ENCODE results near the gene COPS6. TPM values are rescaled to one million over a fixed set of nuclear protein-coding genes. Genes with fewer than 3 reads are reported as not detected.

Gene COPS6
- 100 to 1,000 TPM; 112 to 126 (median 117) TPM for total RNA-seq
- 131 TPM for polyA plus RNA-seq
- long read RNA-seq, donor 1, transcript COPS6-201 (10 exons, 1,432 nt) = major isoform, 268 of 297 reads
- long read RNA-seq, donor 1, transcript COPS6-202 (10 exons, 1,107 nt) = minor isoform, 5 of 297 reads
- long read RNA-seq, donor 1, partial matches to known transcripts = 15 of 297 reads
- long read RNA-seq, donor 1, other reads (novel, unspliced or antisense) = 6 of 297 reads
- long read RNA-seq, donor 2, transcript COPS6-201 (10 exons, 1,432 nt) = major isoform, 137 of 153 reads
- long read RNA-seq, donor 2, partial matches to known transcripts = 7 of 153 reads
- long read RNA-seq, donor 2, other reads (novel, unspliced or antisense) = 6 of 153 reads
- long read RNA-seq, donor 3, transcript COPS6-201 (10 exons, 1,432 nt) = major isoform, 589 of 614 reads
- long read RNA-seq, donor 3, transcript COPS6-202 (10 exons, 1,107 nt) = minor isoform, 5 of 614 reads
- long read RNA-seq, donor 3, partial matches to known transcripts = 7 of 614 reads
- long read RNA-seq, donor 3, other reads (novel, unspliced or antisense) = 11 of 614 reads
- long read RNA-seq, donor 4, transcript COPS6-201 (10 exons, 1,432 nt) = major isoform, 146 of 159 reads
- long read RNA-seq, donor 4, partial matches to known transcripts = 5 of 159 reads
- long read RNA-seq, donor 4, other reads (novel, unspliced or antisense) = 7 of 159 reads

GRCh38 chr7:100088621-100089457 lies at the start of gene COPS6:
COPS6 (plus strand) TSS chr7:100088969; CDS start chr7:100088991, 22 bp downstream.
- Histone ChIP-seq H3K9me3 (ENCODE audit: control insufficient read depth, low read length) (no peaks in the 10 kb centered on the region), H3K4me3 (ENCODE audit: low read length) (peak within 1 kb of the TSS; percentile 79), H3K27me3 (ENCODE audit: control insufficient read depth, insufficient read depth) (no peaks in the 10 kb centered on the region), H3K27ac (ENCODE audit: low read length) (peak within 1 kb of the TSS; percentile 71), H3K4me1 (ENCODE audit: control insufficient read depth, insufficient read depth, low read length) (peaks cover 3% of the 10 kb centered on the region)
- WGBS = under 1% methylated on average over 68 of the region's 68 CpGs
- DNase-seq = peak; percentile 86 to 96 (median 94)
- intact Hi-C loops (cut with DNase I) = loop anchor here in 2 of 4 donors (10.0 kb wide), 1 partner anchor 94 kb away; no protein-coding TSS in a partner anchor
- peak; percentile 85 to 86 for ATAC-seq

- ATAC-seq = no peak
- Histone ChIP-seq H3K4me1 (ENCODE audit: control insufficient read depth, insufficient read depth, low read length) (no peaks in the 10 kb centered on the region), H3K27me3 (ENCODE audit: control insufficient read depth, insufficient read depth) (no peaks in the 10 kb centered on the region), H3K4me3 (ENCODE audit: low read length) (no peak overlapping the region), H3K27ac (ENCODE audit: low read length) (no peak overlapping the region), H3K9me3 (ENCODE audit: control insufficient read depth, low read length) (no peaks in the 10 kb centered on the region)
- 68% methylated on average over 7 of the region's 7 CpGs for WGBS
- intact Hi-C loops (cut with DNase I) = no loop called here
- DNase-seq = no peak
Measured at GRCh38 chr7:100040575-100040974, 48.2 kb upstream of the COPS6 start.

GRCh38 chr7:100044718-100045117 lies 44.1 kb upstream of the COPS6 start:
- Histone ChIP-seq H3K4me3 (ENCODE audit: low read length) (no peak overlapping the region), H3K4me1 (ENCODE audit: control insufficient read depth, insufficient read depth, low read length) (no peaks in the 10 kb centered on the region), H3K9me3 (ENCODE audit: control insufficient read depth, low read length) (no peaks in the 10 kb centered on the region), H3K27me3 (ENCODE audit: control insufficient read depth, insufficient read depth) (no peaks in the 10 kb centered on the region), H3K27ac (ENCODE audit: low read length) (no peak overlapping the region)
- intact Hi-C loops (cut with DNase I) = no loop called here
- 64% methylated on average over 6 of the region's 6 CpGs for WGBS
- ATAC-seq = no peak
- no peak for DNase-seq

- Histone ChIP-seq H3K27ac (ENCODE audit: low read length) (no peak overlapping the region), H3K4me3 (ENCODE audit: low read length) (no peak overlapping the region), H3K27me3 (ENCODE audit: control insufficient read depth, insufficient read depth) (no peaks in the 10 kb centered on the region), H3K9me3 (ENCODE audit: control insufficient read depth, low read length) (no peaks in the 10 kb centered on the region), H3K4me1 (ENCODE audit: control insufficient read depth, insufficient read depth, low read length) (no peaks in the 10 kb centered on the region)
- ATAC-seq (no peak), DNase-seq (no peak)
- 96% methylated on average over 4 of the region's 4 CpGs for WGBS
- intact Hi-C loops (cut with DNase I) = no loop called here
Measured at GRCh38 chr7:100048680-100049079, 40.1 kb upstream of the COPS6 start.

DNA sequence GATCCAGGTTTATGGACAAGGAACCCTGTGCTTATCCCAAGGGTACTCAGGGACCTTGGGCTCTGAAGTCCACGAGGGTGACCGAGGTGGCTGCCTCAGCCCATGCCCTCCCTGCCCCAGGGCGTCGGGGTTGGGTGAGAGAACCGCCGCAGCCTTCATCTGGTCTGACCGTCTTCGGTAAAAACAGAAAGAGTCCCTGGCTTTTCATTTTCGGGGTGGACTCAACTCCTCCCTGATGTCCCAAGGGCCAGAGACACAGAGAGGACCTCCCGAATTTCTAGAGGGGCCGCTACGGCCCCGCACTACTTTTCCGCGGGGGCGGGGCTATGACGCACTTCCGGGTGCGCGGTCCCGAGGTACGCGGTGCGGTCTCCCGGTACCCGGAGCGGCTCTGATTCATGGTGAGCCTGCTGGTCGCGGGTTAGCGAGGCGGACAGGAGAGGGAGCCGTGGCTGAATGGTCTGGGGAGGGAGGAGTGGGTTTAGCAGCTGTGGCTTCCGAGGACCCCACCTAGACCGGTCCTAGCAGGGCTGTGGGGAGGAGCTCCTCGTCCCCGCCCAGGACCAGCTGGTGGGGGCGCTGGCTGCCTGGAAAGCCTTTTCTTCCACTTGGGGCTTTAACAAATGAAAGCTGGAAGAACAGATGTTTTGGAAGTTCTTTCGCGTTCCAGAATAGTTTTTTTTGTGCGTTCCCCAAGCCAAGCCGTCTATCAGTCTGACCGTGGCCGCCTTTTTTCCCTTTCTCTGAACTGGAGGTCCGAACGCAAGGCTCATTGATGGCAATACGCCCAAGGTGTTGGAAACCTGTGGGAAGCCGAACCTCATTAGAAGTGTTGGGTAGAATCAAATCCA lies 39.1 kb upstream of the COPS6 start, which contains the start of gene ZSCAN21:
Gene ZSCAN21, plus strand, starts transcription at position 334 of the 851 bp plus-strand sequence. CDS start 7,233 bp downstream, outside the sequence.
- DNase-seq = peak; percentile 89 to 96 (median 96)
- Histone ChIP-seq H3K27me3 (ENCODE audit: control insufficient read depth, insufficient read depth) (no peaks in the 10 kb centered on the region), H3K27ac (ENCODE audit: low read length) (peak within 1 kb of the TSS; percentile 91), H3K4me3 (ENCODE audit: low read length) (peak within 1 kb of the TSS; percentile 82), H3K4me1 (ENCODE audit: control insufficient read depth, insufficient read depth, low read length) (no peaks in the 10 kb centered on the region), H3K9me3 (ENCODE audit: control insufficient read depth, low read length) (no peaks in the 10 kb centered on the region)
- peak; percentile 98 to 99 for ATAC-seq
- WGBS = 1% methylated on average over 47 of the region's 47 CpGs
- intact Hi-C loops (cut with DNase I) = no loop called here

DNA sequence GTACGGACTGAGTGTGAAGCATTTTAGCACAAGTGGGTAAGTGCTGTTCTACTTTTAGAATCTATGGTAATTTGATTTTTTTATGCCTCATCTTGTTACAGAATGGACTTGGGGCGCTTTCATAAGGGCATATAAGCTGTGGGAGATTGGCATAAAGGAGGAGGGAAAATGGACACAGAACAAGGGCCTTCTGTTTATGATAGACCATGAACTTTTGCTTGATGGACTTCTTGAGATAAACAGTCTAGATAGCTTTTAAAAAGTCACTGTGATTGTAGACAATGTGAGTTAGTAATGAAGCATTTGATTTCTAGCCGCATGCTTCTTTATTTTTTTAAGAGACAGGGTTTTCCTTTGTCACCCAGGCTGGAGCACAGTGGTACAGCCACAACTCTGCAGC lies 37.2 kb upstream of the COPS6 start:
- ATAC-seq (no peak), DNase-seq (no peak)
- Histone ChIP-seq H3K4me3 (ENCODE audit: low read length) (no peak overlapping the region), H3K4me1 (ENCODE audit: control insufficient read depth, insufficient read depth, low read length) (no peaks in the 10 kb centered on the region), H3K27ac (ENCODE audit: low read length) (no peak overlapping the region), H3K9me3 (ENCODE audit: control insufficient read depth, low read length) (no peaks in the 10 kb centered on the region), H3K27me3 (ENCODE audit: control insufficient read depth, insufficient read depth) (no peaks in the 10 kb centered on the region)
- WGBS = 84% methylated on average over 3 of the region's 3 CpGs
- intact Hi-C loops (cut with DNase I) = no loop called here

DNA sequence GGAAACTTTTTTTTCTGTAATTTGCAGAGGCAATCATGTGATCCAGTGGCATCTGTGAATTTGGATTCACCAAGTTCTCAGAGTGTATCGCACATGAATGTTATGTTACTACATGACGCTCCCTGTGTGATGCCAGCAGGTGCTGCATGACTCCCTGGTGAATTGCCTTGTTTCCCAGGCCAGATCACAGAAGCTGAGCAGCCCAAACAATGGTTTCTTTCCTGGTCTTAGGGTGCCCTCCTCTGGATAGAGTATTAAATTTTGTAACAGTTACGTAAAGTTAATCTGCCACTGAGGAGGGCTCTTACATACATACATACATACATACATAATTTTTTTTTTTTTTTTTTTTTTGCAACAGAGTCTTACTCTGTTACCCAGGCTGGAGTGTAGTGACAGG lies 35.6 kb upstream of the COPS6 start:
- DNase-seq (no peak), ATAC-seq (no peak)
- no peaks in the 10 kb centered on the region for H3K27me3 ChIP-seq (ENCODE audit: control insufficient read depth, insufficient read depth)
- intact Hi-C loops (cut with DNase I) = no loop called here
- H3K9me3 ChIP-seq (ENCODE audit: control insufficient read depth, low read length) = no peaks in the 10 kb centered on the region
- WGBS = 55% methylated on average over 3 of the region's 3 CpGs
- no peak overlapping the region for H3K4me3 ChIP-seq (ENCODE audit: low read length)
- H3K4me1 ChIP-seq (ENCODE audit: control insufficient read depth, insufficient read depth, low read length) = no peaks in the 10 kb centered on the region
- no peak overlapping the region for H3K27ac ChIP-seq (ENCODE audit: low read length)

DNA sequence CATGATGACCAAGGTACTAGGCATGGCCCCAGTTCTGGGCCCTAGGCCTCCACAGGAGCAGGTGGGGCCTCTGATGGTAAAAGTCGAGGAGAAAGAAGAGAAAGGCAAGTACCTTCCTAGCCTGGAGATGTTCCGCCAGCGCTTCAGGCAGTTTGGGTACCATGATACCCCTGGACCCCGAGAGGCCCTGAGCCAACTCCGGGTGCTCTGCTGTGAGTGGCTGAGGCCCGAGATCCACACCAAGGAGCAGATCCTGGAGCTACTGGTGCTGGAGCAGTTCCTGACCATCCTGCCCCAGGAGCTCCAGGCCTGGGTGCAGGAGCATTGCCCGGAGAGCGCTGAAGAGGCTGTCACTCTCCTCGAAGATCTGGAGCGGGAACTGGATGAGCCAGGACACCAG lies 31.8 kb upstream of the COPS6 start:
- no peaks in the 10 kb centered on the region for H3K9me3 ChIP-seq (ENCODE audit: control insufficient read depth, low read length)
- ATAC-seq (no peak), DNase-seq (no peak)
- H3K4me3 ChIP-seq (ENCODE audit: low read length) = no peak overlapping the region
- no peak overlapping the region for H3K27ac ChIP-seq (ENCODE audit: low read length)
- 95% methylated on average over 10 of the region's 10 CpGs for WGBS
- intact Hi-C loops (cut with DNase I) = no loop called here
- no peaks in the 10 kb centered on the region for H3K27me3 ChIP-seq (ENCODE audit: control insufficient read depth, insufficient read depth)
- no peaks in the 10 kb centered on the region for H3K4me1 ChIP-seq (ENCODE audit: control insufficient read depth, insufficient read depth, low read length)

DNA sequence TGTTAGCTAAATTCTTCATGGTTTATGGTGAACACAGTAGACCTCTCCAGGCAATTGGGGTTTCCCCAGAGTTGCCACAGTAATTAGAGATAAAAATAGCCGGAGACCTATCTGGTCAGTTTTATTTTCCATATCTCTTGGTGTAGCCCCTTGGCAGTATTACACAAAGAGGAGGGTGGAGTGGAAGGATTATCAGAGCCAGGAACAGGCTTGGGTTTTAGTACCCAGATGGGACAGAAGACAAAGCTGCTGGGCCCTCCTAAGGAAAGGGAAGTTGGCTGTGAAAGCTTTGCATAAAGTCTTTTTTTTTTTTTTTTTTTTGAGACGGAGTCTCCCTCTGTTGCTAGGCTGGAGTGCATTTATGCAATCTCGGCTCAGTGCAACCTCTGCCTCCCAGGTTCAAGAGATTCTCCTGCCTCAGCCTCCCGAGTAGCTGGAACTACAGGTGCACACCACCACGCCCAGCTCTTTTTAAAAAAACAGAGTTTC lies 29.5 kb upstream of the COPS6 start:
- Histone ChIP-seq H3K9me3 (ENCODE audit: control insufficient read depth, low read length) (no peaks in the 10 kb centered on the region), H3K27ac (ENCODE audit: low read length) (no peak overlapping the region), H3K4me1 (ENCODE audit: control insufficient read depth, insufficient read depth, low read length) (no peaks in the 10 kb centered on the region), H3K27me3 (ENCODE audit: control insufficient read depth, insufficient read depth) (no peaks in the 10 kb centered on the region), H3K4me3 (ENCODE audit: low read length) (no peak overlapping the region)
- no peak for DNase-seq
- ATAC-seq = peak in 1 of 2 donors; percentile 28
- intact Hi-C loops (cut with DNase I) = no loop called here
- 78% methylated on average over 5 of the region's 5 CpGs for WGBS
